Muscle of back (tissue), 11 donors: ENCODE data around the gene CYTH4. TPM values are rescaled to one million over a fixed set of nuclear protein-coding genes. Genes with fewer than 3 reads are reported as not detected.
"Not testable (repeated sequence)": the region's sequence is repeated elsewhere in the genome, so short reads cannot be mapped to it uniquely, and the experiment has no call there.

Experiments used
- DNase-seq, 3 donors: peaks; one replicate each; pipeline versions ENCODE4 v3.0.0 to v3.0.0-alpha.2; 2013
- polyA plus RNA-seq, 10 donors: library from polyadenylated mRNA; unstranded; fragments of 120-200 nt; gene quantifications; one replicate each; pipeline ENCODE4 v1.2.1, GENCODE V29; 2013; ENCODE audit not compliant: insufficient read length in 10 of 10

The CYTH4 gene
- polyA plus RNA-seq, 10 donors, result 3.6 to 8.4 (median 6.1) TPM

GRCh38 chr22:37248251-37248650, 34.1 kb upstream of the CYTH4 start:
- no peak for DNase-seq

- no peak for DNase-seq
Measured at GRCh38 chr22:37249986-37250385, 32.3 kb upstream of the CYTH4 start.

- DNase-seq, result not testable (repeated sequence)
Measured at GRCh38 chr22:37251836-37252235, 30.5 kb upstream of the CYTH4 start.

- DNase-seq, result no peak
Measured at GRCh38 chr22:37253126-37253660, 29.1 kb upstream of the CYTH4 start.

- no peak for DNase-seq
Measured at GRCh38 chr22:37254209-37254866, 28.0 kb upstream of the CYTH4 start.

GRCh38 chr22:37254867-37255233, 27.5 kb upstream of the CYTH4 start:
- DNase-seq, result no peak

- DNase-seq, result no peak
Measured at GRCh38 chr22:37255558-37256006, 26.7 kb upstream of the CYTH4 start.

GRCh38 chr22:37256075-37256726, 26.1 kb upstream of the CYTH4 start:
- no peak for DNase-seq

GRCh38 chr22:37258005-37258752, 24.1 kb upstream of the CYTH4 start:
- no peak for DNase-seq

GRCh38 chr22:37258753-37259401, 23.4 kb upstream of the CYTH4 start:
- no peak for DNase-seq

GRCh38 chr22:37259540-37260029, 22.7 kb upstream of the CYTH4 start:
- DNase-seq, result peak in 2 of 3 donors; percentile 35 to 65

- DNase-seq, result no peak
Measured at GRCh38 chr22:37260155-37260795, 22.0 kb upstream of the CYTH4 start.

GRCh38 chr22:37260901-37261336, 21.4 kb upstream of the CYTH4 start:
- peak in 2 of 3 donors; percentile 40 to 66 for DNase-seq

- no peak for DNase-seq
Measured at GRCh38 chr22:37262346-37262745, 20.0 kb upstream of the CYTH4 start.

GRCh38 chr22:37263966-37264887, 18.1 kb upstream of the CYTH4 start:
- no peak for DNase-seq

GRCh38 chr22:37266581-37267134, 15.7 kb upstream of the CYTH4 start:
- no peak for DNase-seq

GRCh38 chr22:37267135-37267587, 15.1 kb upstream of the CYTH4 start:
- DNase-seq, result peak in 2 of 3 donors; percentile 71 to 84

GRCh38 chr22:37267661-37268413, 14.5 kb upstream of the CYTH4 start:
- no peak for DNase-seq
